Fibroblast of mammary gland (primary cell): ENCODE data around the gene MSI2.

Source experiments
- DNase-seq: peaks from one replicate; pipeline ENCODE4 v3.0.0-alpha.2; 2010; ENCODE audit warnings: low read depth
- H3K4me3 ChIP-seq: 2 replicates; pipeline ENCODE4 v1.5.1; 2011; ENCODE audit warnings: low read depth, mild to moderate bottlenecking, low read length, moderate library complexity; ENCODE audit not compliant: control insufficient read depth
- CTCF ChIP-seq: conservative IDR thresholded peaks from 2 replicates; pipeline ENCODE4 v1.5.1; 2011; ENCODE audit warnings: low read depth, low read length, inconsistent platforms; ENCODE audit not compliant: control insufficient read depth, insufficient read depth

MSI2 gene

GRCh38 chr17:57453841-57454425 lies 197.6 kb downstream of the MSI2 start:
- H3K4me3 ChIP-seq: no peak overlapping the region
- no peak for DNase-seq
- no peak for TF ChIP-seq CTCF

- DNase-seq: no peak
- no peak overlapping the region for H3K4me3 ChIP-seq
- TF ChIP-seq CTCF: no peak
These were observed 198.4 kb downstream of the MSI2 start for GRCh38 chr17:57454729-57455062.

GRCh38 chr17:57455063-57455914 lies 199.0 kb downstream of the MSI2 start:
- no peak for TF ChIP-seq CTCF
- no peak for DNase-seq
- H3K4me3 ChIP-seq: no peak overlapping the region

GRCh38 chr17:57456622-57457021 lies 200.3 kb downstream of the MSI2 start:
- H3K4me3 ChIP-seq: no peak overlapping the region
- DNase-seq: no peak
- TF ChIP-seq CTCF: no peak

- DNase-seq: no peak
- no peak overlapping the region for H3K4me3 ChIP-seq
These were observed 200.9 kb downstream of the MSI2 start for GRCh38 chr17:57457188-57457587.

GRCh38 chr17:57458718-57459285 lies 202.5 kb downstream of the MSI2 start:
- TF ChIP-seq CTCF: no peak
- DNase-seq: no peak
- no peak overlapping the region for H3K4me3 ChIP-seq

More at GRCh38 chr17:57457188-57457587, 200.9 kb downstream of the MSI2 start:
- TF ChIP-seq CTCF: no peak
